SIG-M5 (cell line): ENCODE results near the gene IFNL1.
"Not testable (repeated sequence)": the region's sequence is repeated elsewhere in the genome, so short reads cannot be mapped to it uniquely, and the experiment has no call there.

Source experiments
- DNase-seq: peaks from one replicate; lab custom pipeline; 2025; lab: John Stamatoyannopoulos, UW

Gene IFNL1

GRCh38 chr19:39296055-39296645 lies at the start of gene IFNL1:
Gene IFNL1 (plus strand): TSS chr19:39296407. CDS start chr19:39296422, 15 bp downstream.
- no peak for DNase-seq

- DNase-seq: no peak
Observed at GRCh38 chr19:39246951-39247669, 49.1 kb upstream of the IFNL1 start.

DNA sequence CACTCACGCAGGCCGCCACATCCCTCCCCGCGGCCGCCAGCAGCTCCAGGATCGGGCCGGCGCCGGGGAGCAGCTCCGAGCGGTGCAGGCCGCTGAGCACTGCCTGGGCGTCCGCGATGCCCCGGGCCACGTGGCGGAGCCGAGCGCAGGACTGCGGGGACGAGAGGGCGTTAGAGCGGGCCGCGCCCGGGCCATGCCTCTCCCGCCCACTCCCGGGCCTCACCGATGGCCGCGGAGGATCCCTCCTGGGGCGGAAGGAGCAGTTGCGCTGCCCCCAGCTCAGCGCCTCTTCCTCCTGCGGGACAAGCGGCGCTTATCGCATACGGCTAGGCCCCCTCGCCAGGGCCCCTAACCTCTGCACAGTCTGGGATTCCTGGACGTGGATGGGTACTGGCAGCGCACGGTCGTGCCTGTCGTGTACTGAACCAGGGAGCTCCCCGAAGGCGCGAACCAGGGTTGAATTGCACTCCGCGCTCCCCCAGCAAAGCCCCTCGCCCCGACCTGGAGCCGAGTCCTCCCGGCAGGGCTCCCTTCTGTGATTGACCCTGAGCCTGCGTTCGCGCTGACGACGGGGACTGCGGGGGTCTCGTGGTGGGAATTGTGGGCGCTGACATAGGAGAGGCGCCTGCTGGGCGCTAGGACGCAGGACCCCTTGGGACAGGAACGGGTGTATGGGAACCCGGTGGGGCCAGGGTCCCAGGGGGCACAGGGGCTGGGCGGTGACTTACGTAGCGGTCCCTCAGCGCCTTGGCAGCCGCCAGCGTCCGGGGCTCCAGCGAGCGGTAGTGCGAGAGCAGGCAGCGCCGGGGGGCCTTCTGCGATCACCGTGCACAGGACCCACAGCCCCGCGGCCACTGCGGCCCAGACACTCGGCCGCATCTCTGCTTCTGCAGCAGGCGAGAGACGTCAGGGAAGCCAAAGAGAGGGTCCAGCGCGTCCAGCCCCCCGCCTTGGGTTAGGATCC lies 48.2 kb upstream of the IFNL1 start:
- no peak for DNase-seq

DNA sequence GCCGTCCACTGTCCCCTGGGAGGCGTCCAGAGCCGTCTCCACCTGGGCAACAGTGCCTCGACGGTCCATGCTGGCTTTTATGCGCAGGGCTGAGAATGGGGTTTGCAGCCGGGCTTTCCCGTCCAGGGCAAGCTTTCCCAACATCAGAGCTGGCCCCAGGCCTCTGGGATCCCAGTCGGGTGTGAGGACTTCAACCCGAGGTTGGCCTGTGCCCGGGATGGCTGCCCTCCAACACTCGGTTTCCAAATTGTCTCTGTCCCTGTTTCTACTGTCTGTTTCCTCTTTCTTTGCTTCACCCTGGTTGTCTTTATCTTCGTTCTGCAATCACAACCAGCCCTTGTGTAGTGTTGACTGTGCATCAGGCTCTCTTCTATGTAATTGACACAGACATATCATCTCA lies 47.4 kb upstream of the IFNL1 start, which contains the start of gene IFNL4:
TSS of gene IFNL4 (minus strand) at position 51 of the 400 bp plus-strand sequence.
- no peak for DNase-seq

DNA sequence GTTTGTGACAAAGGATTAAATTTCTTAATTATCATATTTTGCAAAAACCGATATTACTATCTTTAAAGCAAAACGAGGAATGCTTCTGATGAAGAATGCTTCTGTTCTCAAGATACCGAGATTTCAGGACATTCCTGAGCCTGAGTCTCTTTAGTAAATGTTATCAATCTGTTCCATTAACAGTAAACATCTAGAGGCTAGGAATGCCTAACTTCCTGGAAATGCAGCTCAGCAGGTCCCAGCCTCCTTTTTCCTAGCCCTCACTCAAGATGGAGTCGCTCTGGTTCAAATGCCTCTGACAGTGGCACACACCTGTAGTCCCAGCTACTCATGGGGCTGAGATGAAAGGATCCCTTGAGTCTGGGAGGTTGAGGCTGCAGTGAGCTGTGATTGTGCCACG lies 45.1 kb upstream of the IFNL1 start:
- no peak for DNase-seq

- DNase-seq: no peak
Observed at GRCh38 chr19:39251846-39252245, 44.4 kb upstream of the IFNL1 start.

- no peak for DNase-seq
Observed at GRCh38 chr19:39252458-39252857, 43.7 kb upstream of the IFNL1 start.

GRCh38 chr19:39253374-39254149 lies 42.6 kb upstream of the IFNL1 start:
- no peak for DNase-seq

DNA sequence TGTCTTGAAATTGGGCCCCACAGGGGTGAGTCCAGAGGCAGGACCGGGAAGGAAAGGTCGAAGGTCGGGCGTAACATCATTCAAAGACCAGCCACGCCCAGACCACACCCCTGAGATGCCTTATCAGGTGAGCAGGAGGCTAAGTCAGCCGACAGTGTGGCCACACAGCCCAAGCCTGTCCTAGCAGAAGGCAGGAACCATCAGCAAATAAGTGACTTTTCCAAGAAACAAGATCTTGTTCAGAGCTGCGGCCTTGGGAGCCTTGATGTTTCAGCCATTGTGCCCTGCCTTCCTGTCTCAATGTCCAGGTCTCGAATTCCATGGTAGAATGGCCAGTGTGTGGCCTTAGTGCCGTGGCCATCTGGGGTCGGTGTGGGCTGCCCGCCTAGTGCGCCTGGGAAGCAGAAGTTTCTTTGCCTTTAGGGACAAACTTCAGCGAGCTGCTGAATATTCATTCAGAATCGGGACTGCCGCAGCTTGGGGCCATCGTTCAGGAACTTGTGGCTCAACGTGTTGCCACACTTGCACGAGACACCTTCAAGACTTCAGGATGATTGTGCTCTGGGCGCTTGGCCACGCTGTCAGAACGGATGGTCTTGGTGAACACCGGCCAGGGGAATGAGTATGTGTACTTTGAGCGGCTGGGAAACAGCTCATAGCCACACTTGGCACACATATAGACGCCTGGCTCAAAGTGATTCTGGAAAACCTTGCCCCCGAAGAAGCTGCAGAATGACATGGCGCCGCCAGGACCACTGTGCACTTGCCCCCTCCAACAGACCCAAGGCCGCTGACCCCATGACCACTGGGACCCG lies 41.5 kb upstream of the IFNL1 start:
- no peak for DNase-seq

- DNase-seq: no peak
Observed at GRCh38 chr19:39257227-39257626, 39.0 kb upstream of the IFNL1 start.

- DNase-seq: no peak
Observed at GRCh38 chr19:39261704-39262103, 34.5 kb upstream of the IFNL1 start.

DNA sequence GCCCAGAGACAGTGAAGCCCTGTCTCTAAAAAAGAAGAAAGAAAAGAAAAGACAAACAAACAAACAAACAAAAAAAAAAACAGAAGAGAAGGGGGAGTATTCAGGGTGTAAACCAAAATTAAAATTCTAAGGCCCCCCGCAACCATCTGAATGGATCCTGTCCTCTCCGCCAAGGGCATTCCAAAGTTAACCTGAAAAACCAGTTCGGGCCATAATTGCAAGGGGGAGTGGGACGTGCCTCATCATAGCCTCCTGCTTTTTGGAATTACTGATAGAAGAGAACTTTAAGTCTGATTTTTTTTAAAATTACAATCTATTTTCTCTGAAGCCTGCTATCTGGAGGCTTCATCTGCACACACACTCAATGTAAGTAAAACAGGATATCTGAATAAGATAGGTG lies 33.7 kb upstream of the IFNL1 start:
- DNase-seq: no peak

- DNase-seq: no peak
Observed at GRCh38 chr19:39263912-39264305, 32.3 kb upstream of the IFNL1 start.

DNA sequence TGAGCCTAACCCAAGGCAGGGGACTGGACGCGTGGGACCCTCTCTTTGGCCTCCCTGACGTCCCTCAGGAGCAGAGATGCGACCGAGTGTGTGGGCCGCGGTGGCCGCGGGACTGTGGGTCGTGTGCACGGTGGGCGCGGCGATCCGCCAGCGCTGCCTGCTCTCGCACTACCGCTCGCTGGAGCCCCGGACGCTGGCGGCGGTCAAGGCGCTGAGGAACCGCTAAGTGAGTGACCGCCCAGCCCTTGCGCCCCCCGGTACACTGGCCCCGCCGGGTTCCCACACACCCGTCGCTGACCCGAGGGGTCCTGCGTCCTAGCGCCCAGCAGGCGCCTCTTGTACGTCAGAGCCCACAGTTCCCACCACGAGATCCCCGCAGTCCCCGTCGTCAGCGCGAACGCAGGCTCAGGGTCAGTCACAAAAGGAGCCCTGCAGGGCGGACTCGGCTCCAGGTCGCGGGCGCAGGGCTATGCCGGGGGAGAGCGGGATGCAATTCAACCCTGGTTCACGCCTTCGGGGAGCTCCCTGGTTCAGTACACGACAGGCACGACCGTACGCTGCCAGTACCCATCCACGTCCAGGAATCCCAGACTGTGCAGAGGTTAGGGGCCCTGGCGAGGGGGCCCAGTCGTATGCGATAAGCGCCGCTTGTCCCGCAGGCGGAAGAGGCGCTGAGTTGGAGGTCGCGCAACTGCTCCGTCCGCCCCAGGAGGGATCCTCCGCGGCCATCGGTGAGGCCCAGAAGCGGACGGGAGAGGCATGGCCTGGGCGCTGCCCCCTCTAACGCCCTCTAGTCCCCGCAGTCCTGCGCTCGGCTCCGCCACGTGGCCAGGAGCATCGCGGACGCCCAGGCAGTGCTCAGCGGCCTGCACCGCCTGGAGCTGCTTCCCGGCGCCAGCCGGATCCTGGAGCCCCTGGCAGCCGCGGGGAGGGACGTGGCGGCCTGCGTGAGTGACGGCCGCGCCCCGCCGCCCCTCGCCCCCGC lies 31.6 kb upstream of the IFNL1 start:
- no peak for DNase-seq

DNA sequence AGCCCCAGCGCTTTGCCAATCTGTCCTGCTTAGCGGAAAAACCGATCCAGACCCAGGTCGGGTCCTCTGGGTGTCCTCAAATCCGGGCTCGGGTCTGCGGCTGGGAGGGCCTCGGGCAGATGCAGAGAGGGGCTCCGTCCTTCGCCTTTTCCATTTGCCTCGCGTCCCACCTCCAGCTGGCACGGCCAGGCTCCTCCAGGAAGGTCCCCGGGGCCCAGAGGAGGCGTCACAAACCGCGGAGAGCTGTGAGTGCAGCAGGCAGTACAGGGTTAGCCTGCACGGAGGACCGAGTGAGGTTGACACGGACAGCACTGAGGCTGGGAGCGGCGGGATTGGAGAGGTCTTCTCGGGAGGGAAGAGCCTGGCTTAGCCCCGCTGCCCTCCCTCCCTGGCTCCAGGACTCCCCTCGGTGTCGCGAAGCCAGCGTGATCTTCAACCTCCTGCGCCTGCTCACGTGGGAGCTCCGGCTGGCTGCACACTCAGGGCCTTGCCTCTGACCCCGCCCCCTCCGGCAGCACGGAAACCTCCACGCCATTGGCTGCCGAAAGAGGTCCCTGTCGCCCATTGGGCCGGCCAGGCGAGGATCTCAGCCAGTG lies 30.8 kb upstream of the IFNL1 start:
- DNase-seq: no peak

GRCh38 chr19:39268085-39268484 lies 28.1 kb upstream of the IFNL1 start, which contains the start of gene IFNL2:
Gene IFNL2 (plus strand): TSS chr19:39268396. CDS start chr19:39268569, 173 bp downstream.
- DNase-seq: not testable (repeated sequence)

GRCh38 chr19:39268531-39269223 lies 27.5 kb upstream of the IFNL1 start:
- not testable (repeated sequence) for DNase-seq

GRCh38 chr19:39269369-39269768 lies 26.8 kb upstream of the IFNL1 start:
- not testable (repeated sequence) for DNase-seq
